DMS53 treated with DMSO at 0.1 percent for 48 hours (cell line): Measurements from ENCODE around the gene JPH2.

ENCODE experiments used
- DNase-seq: peaks from one replicate; lab custom pipeline; 2025; ENCODE audit not compliant: unreplicated experiment; lab: John Stamatoyannopoulos, UW

The JPH2 gene

GRCh38 chr20:44104798-44105517 is 82.0 kb downstream of the JPH2 start:
- no peak for DNase-seq

GRCh38 chr20:44102582-44102981 is 84.4 kb downstream of the JPH2 start:
- no peak for DNase-seq

- DNase-seq, result no peak
Measured at GRCh38 chr20:44099832-44100231, 87.2 kb downstream of the JPH2 start.

GRCh38 chr20:44098657-44099056 is 88.3 kb downstream of the JPH2 start:
- no peak for DNase-seq

- no peak for DNase-seq
Measured at GRCh38 chr20:44098256-44098630, 88.7 kb downstream of the JPH2 start.

- no peak for DNase-seq
Measured at GRCh38 chr20:44097521-44098255, 89.3 kb downstream of the JPH2 start.

- no peak for DNase-seq
Measured at GRCh38 chr20:44095831-44096230, 91.2 kb downstream of the JPH2 start.

- DNase-seq, result no peak
Measured at GRCh38 chr20:44093249-44093582, 93.8 kb downstream of the JPH2 start.

GRCh38 chr20:44092551-44093248 is 94.3 kb downstream of the JPH2 start:
- DNase-seq, result peak; percentile 4

- DNase-seq, result no peak
Measured at GRCh38 chr20:44091026-44091425, 96.0 kb downstream of the JPH2 start.

GRCh38 chr20:44089987-44090674 is 96.9 kb downstream of the JPH2 start:
- DNase-seq, result no peak

- DNase-seq, result no peak
Measured at GRCh38 chr20:44087857-44088120, 99.2 kb downstream of the JPH2 start.

- DNase-seq, result no peak
Measured at GRCh38 chr20:44087051-44087856, 99.7 kb downstream of the JPH2 start.

GRCh38 chr20:44085616-44086434 is 101.2 kb downstream of the JPH2 start:
- no peak for DNase-seq

GRCh38 chr20:44084891-44085290 is 102.1 kb downstream of the JPH2 start:
- no peak for DNase-seq

- DNase-seq, result no peak
Measured at GRCh38 chr20:44084439-44084838, 102.5 kb downstream of the JPH2 start.

GRCh38 chr20:44083220-44083933 is 103.6 kb downstream of the JPH2 start:
- DNase-seq, result no peak

- no peak for DNase-seq
Measured at GRCh38 chr20:44081888-44082287, 105.1 kb downstream of the JPH2 start.

GRCh38 chr20:44081476-44081875 is 105.5 kb downstream of the JPH2 start:
- no peak for DNase-seq
